Activated T-helper 1 cell treated with Interleukin-2 at 50 U/mL for 16 hours (primary cell): Measurements from ENCODE around the gene MAGI3.

Experiments used
- DNase-seq: peaks from one replicate; pipeline ENCODE4 v3.0.0-alpha.2; 2020; ENCODE audit warnings: low read depth

The MAGI3 gene

GRCh38 chr1:113389953-113390834 lies at the start of gene MAGI3:
Gene MAGI3, plus strand, starts transcription at chr1:113390515. Its CDS starts 519 bp downstream, at chr1:113391034.
- DNase-seq, result peak; percentile 92

GRCh38 chr1:113353580-113353979 lies 36.7 kb upstream of the MAGI3 start:
- no peak for DNase-seq

- DNase-seq, result no peak
Observed at GRCh38 chr1:113363935-113364334, 26.4 kb upstream of the MAGI3 start.

- no peak for DNase-seq
Observed at GRCh38 chr1:113369040-113369439, 21.3 kb upstream of the MAGI3 start.

GRCh38 chr1:113369699-113370098 lies 20.6 kb upstream of the MAGI3 start:
- DNase-seq, result no peak

- DNase-seq, result no peak
Observed at GRCh38 chr1:113370868-113371267, 19.4 kb upstream of the MAGI3 start.

GRCh38 chr1:113372546-113372945 lies 17.8 kb upstream of the MAGI3 start:
- no peak for DNase-seq

GRCh38 chr1:113373644-113374043 lies 16.7 kb upstream of the MAGI3 start:
- no peak for DNase-seq

GRCh38 chr1:113375878-113376277 lies 14.4 kb upstream of the MAGI3 start:
- no peak for DNase-seq

- no peak for DNase-seq
Observed at GRCh38 chr1:113380075-113380474, 10.2 kb upstream of the MAGI3 start.

GRCh38 chr1:113388017-113388620 lies 2.2 kb upstream of the MAGI3 start:
- DNase-seq, result no peak

GRCh38 chr1:113388621-113389358 lies 1.5 kb upstream of the MAGI3 start:
- DNase-seq, result no peak

- no peak for DNase-seq
Observed at GRCh38 chr1:113389359-113389952, 859 bp upstream of the MAGI3 start.

- peak; percentile 29 for DNase-seq
Observed at GRCh38 chr1:113390871-113391648, 745 bp downstream of the MAGI3 start.

GRCh38 chr1:113391649-113392271 lies 1.4 kb downstream of the MAGI3 start:
- no peak for DNase-seq

- no peak for DNase-seq
Observed at GRCh38 chr1:113392541-113393128, 2.3 kb downstream of the MAGI3 start.

- no peak for DNase-seq
Observed at GRCh38 chr1:113394043-113394862, 3.9 kb downstream of the MAGI3 start.

GRCh38 chr1:113394863-113395259 lies 4.5 kb downstream of the MAGI3 start:
- no peak for DNase-seq

GRCh38 chr1:113396102-113396501 lies 5.8 kb downstream of the MAGI3 start:
- no peak for DNase-seq

- no peak for DNase-seq
Observed at GRCh38 chr1:113396585-113396984, 6.3 kb downstream of the MAGI3 start.
